ENCODE results near the gene DHRSX. TPM values are rescaled to one million over a fixed set of nuclear protein-coding genes. Genes with fewer than 3 reads are reported as not detected.

DHRSX gene
- total and polyA plus RNA-seq, 2 of the 13 experiments (the other 11 are each of a cell fraction or from before 2014, with no cell fraction given), result 15.5 to 24.3 TPM

GRCh38 chrX:2348211-2348610 is 152.6 kb downstream of the DHRSX start:
- 85% methylated on average over 5 of the region's 5 CpGs for WGBS (ENCODE audit: low lambda C conversion rate)
- Histone ChIP-seq H3K79me2 (ENCODE audit: insufficient read depth, low read length) (no peaks in the 10 kb centered on the region), H3K9ac (ENCODE audit: insufficient read depth, low read depth, low read length) (no peak overlapping the region), H3K4me1 (ENCODE audit: insufficient read depth, low read length) (no peaks in the 10 kb centered on the region), H3K36me3 (replicated peaks in 1 of 2; ENCODE audit: control insufficient read depth in 1 of 2, insufficient read depth in 2 of 2, low read length in 2 of 2) (no peaks in the 10 kb centered on the region; a peak in 1 of 5 replicates), H3K4me3 (replicated peaks in 1 of 3; ENCODE audit: insufficient read depth in 1 of 3, low read depth in 2 of 3, low read length in 3 of 3) (no peak overlapping the region), H2AFZ (ENCODE audit: low read length) (no peak overlapping the region), H3K4me2 (ENCODE audit: low read depth, low read length) (no peak overlapping the region), H3K9me3 (ENCODE audit: low read length) (no peaks in the 10 kb centered on the region), H4K20me1 (ENCODE audit: insufficient read depth, low read length) (no peaks in the 10 kb centered on the region), H3K27me3 (ENCODE audit: control insufficient read depth in 1 of 2, insufficient read depth in 2 of 2, low read length in 2 of 2) (no peaks in the 10 kb centered on the region), H3K27ac (ENCODE audit: extremely low read length, insufficient read depth, low read length) (no peak overlapping the region)
- FAIRE-seq, result no peak
- TF ChIP-seq, protein P1, sequence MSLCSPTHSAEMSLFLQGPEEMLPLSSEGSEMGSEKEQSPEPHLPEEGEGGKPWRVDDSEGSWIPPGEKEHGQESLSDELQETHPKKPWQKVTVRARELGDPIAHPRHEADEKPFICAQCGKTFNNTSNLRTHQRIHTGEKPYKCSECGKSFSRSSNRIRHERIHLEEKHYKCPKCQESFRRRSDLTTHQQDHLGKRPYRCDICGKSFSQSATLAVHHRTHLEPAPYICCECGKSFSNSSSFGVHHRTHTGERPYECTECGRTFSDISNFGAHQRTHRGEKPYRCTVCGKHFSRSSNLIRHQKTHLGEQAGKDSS (CRISPR knock-in tag; IDR thresholded peaks at IDR 0.05; ENCODE audit: borderline replicate concordance, low read depth), result no peak
- no peak for TF ChIP-seq ZSCAN30 (CRISPR knock-in tag; IDR thresholded peaks at IDR 0.05)
- TF ChIP-seq, protein P2, sequence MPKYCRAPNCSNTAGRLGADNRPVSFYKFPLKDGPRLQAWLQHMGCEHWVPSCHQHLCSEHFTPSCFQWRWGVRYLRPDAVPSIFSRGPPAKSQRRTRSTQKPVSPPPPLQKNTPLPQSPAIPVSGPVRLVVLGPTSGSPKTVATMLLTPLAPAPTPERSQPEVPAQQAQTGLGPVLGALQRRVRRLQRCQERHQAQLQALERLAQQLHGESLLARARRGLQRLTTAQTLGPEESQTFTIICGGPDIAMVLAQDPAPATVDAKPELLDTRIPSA (CRISPR knock-in tag; IDR thresholded peaks at IDR 0.05; ENCODE audit: borderline replicate concordance), result no peak
- TF ChIP-seq, protein P3, sequence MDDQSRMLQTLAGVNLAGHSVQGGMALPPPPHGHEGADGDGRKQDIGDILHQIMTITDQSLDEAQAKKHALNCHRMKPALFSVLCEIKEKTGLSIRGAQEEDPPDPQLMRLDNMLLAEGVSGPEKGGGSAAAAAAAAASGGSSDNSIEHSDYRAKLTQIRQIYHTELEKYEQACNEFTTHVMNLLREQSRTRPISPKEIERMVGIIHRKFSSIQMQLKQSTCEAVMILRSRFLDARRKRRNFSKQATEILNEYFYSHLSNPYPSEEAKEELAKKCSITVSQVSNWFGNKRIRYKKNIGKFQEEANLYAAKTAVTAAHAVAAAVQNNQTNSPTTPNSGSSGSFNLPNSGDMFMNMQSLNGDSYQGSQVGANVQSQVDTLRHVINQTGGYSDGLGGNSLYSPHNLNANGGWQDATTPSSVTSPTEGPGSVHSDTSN (CRISPR knock-in tag; IDR thresholded peaks at IDR 0.05; ENCODE audit: borderline replicate concordance), result no peak
- TF ChIP-seq DBP (CRISPR knock-in tag; IDR thresholded peaks at IDR 0.05; ENCODE audit: not compliant biosample characterization), result no peak
- TF ChIP-seq ZNF3 (CRISPR knock-in tag; IDR thresholded peaks at IDR 0.05), result no peak
- TF ChIP-seq ZC3H4 (CRISPR knock-in tag; IDR thresholded peaks at IDR 0.05; ENCODE audit: borderline replicate concordance), result no peak
- no peak for TF ChIP-seq RBM39 (IDR thresholded peaks at IDR 0.05; ENCODE audit: low read depth, low read length, poor library complexity, severe bottlenecking)
- no peak for TF ChIP-seq CSRNP2 (CRISPR knock-in tag; conservative IDR thresholded peaks at IDR 0.05; ENCODE audit: low read depth)
- ATAC-seq, result no peak
- intact Hi-C loops (cut with micrococcal nuclease; ENCODE audit: unreplicated experiment), result no loop called here
- POLR2A ChIA-PET, result no interaction called here
- in situ Hi-C loops (cut with HindIII; ENCODE audit: extremely low pct_ligation_motif_present, low pct_unique_long_range_greater_than_20kb), result no loop called here
- BruUV-seq (replicated peaks), result no TSS peak
- DNase-seq (ENCODE audit: low spot score), result no peak
- CTCF ChIA-PET (ENCODE audit: low intra/inter-chr PET ratio, low total read pairs), result no interaction called here

All from HepG2 (cell line).